HG03342 (cell line): Measurements from ENCODE around the gene PTPRT.

Experiments used
- ATAC-seq: cut with Tn5 transposase; IDR thresholded peaks from one replicate; pipeline ENCODE4 v1.9.1; 2021; ENCODE audit warnings: mild to moderate bottlenecking, moderate library complexity; ENCODE audit not compliant: unreplicated experiment

Gene PTPRT

DNA sequence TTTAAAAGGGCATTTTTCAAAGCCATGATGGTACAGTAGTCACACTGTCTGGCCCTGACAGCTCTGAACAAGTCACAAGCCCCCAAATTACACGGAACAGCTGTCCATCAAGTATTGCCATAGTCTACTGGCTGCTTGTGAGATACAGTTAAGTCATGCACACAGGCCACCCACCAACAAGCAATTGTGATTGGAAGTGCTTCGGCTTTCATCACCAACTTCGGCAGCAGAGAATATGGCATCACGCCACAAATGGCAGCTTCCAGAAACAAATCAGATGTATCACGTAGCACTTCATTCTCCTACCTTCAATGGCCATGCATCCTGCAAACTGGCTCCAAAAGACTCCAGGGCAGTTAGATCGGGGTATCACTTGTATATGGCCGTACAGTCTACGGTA is 160.5 kb downstream of the PTPRT start:
- ATAC-seq, result no peak

DNA sequence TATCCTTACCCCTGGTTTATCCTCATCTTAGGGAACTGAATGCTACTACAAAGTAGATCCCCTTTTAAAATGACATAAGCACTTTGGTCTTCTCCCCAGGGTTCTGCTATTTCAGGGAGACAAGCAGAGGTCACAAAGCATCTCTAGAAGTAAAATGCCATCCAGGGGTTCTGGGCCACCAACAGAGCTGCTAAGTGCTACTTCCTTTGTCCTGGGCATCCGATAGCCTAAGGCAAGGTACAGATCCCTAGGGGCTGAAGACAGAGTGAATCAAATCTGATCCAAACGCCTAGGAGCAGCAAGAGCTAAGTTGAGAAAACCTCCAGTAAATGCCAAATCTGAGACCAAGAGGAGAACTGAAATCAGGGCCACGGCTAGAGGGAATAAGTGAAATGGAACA is 161.2 kb downstream of the PTPRT start:
- ATAC-seq, result no peak

DNA sequence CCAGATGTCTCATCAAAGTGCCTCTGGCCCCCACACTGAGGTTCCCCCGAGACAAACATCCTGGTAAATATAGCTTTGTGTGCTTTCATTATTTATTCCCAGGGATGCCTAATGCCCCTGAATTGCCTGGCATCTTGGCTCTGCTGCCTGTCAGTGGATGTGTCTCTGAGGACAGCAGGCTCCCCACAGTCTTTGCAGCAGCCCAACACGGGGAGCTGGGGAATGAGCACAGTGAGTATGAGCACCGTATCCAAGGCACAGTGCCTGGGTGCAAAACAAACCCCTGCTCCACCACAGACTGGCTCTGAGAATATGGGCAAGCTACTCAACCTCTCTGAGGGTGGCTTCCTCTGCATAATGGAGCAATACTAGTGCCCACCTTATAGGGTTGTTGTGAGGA is 165.9 kb downstream of the PTPRT start:
- ATAC-seq, result no peak

DNA sequence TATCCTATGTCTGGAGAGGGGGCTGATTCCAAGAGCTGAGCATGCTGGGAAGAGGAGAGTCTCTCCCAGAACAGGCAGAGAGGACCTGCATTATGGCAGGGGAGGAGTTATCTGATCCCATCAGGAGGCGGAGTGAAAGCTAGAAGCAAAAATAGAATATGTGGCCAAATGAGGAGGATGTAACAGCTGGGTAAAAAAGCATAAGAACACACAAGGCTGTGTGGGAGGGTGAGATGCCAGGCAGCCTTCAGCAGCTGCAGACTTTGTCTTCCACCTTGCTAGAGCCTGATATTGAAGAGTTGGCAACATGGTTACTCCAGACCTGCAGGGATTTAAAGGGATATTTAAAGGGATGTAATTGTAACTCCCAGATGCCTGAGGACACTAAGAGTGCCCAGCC is 167.1 kb downstream of the PTPRT start:
- no peak for ATAC-seq

DNA sequence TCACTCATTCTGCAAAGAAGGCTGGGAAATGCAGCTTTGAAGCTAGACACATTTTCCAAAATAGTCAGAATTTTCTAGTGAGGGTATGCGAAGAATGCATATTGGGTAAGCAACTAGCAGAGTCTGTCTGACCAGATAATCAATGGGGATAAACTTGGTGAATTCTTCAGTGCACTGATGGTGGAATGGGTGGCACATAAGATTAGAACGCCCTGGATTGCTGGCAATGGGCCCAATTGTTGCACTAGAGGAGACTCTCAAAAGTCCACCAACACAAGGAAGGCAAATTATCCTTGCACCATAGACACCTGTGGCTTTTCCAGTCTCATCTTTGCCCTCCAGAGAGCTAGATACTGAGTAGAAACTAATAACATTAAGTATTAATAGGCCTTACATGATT is 167.6 kb downstream of the PTPRT start:
- no peak for ATAC-seq

DNA sequence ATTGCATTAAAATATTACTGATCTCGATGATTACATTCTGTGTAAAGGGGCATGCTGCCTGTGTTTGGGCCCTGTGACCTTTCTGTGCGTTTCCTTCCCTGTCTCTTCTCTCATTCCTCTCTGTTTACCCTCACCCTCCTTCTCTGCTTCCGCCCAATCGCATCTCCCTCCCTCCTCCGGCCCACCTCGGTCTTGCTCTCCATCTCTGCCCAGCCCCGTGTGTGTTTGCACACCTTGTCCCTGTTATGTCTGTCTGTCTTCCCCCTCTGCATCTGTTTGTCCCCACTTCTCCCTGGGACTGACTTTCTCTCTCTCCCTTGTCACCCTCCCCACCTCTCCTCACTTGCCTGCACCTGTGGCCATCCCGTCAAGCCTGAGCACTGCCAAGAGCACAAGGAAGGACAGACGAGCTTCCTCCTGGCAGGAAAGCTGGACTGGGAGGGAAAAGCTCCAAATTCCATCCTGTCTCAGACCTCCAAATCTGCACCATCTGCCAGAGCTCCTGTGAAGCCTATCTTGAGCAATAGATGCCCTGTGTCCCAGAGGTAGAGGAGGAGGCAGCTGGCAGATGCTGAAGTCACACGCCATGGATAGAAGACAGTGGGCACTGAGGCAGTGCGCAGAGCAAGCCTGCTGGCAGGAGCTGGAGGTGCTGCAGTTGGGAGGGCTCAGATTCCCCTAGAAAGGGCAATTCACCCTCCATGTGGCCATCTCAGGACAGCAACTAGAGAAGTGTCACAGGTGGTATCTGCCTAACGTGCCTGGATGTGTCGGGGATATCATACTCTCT is 172.3 kb downstream of the PTPRT start:
- no peak for ATAC-seq

DNA sequence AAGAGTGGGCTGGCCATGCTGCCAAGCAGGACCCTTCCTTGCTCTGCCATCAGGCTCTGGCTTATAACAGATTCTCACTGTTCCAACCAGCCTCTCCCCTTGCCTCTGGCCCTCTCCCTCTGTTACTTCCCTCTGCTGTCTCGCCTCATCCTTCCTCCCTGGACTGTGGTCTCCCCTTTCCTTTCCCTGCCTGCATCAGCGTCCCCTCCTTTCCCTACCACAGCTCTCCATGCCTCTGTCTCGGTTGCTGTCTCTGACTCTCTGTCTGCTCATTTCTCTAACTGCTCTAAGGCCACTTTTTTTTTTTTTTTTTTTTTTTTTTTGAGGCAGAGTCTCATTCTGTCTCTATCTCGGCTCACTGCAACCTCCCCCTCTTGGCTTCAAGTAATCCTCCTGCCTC is 173.4 kb downstream of the PTPRT start:
- ATAC-seq, result no peak

DNA sequence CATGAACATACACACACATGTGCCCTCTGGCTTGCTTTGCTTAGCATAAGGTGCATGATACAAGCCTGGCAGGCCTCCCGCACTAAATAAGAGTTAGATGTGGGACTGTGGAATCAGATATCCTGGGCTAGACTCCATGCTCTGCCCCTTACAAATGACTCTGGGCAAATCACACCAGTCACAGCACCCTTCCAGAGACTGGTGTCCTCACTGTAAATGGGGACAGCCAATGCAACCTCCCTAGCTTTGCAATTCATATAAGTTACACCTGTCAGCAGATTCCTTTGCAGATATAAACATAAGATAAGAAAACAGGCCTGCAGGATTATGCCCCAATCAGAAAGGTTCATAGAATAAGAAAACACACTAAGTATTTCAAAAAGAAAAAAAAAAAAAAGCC is 174.1 kb downstream of the PTPRT start:
- ATAC-seq, result no peak

DNA sequence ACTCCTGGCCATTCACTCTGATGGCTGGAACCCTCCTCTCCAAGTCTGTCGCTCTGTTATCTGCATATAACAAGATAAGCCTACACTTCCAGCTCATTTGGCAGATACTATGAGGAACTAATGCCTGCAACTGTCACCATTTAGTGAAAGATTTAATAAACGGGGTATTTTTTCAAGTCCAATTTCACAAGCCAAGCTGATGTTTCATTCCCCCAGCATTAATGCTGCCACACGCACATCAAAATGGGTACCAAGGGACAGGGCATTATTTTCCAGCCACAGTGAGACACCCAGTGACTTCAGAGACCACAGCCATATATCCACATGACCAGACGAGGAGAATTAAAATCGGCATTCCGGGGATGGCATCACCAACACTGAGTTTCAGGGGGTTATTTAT is 175.5 kb downstream of the PTPRT start:
- no peak for ATAC-seq

DNA sequence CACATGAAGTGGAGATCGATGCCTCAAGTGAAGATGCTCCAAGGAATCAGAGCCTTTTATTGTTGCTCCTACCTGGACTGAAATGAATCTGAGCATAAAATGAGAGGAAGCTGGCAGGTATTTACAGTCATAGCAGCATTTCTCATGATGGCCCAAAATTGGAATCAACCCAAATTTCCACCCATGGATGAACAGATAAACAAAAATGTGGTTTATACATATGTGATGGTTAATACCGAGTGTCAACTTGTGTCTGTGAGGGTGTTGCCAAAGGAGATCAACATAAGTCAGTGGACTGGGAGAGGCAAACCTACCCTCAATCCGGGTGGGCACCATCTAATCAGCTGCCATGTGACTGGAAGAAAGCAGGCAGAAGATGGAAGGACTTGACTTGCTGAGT is 178.2 kb downstream of the PTPRT start:
- no peak for ATAC-seq

DNA sequence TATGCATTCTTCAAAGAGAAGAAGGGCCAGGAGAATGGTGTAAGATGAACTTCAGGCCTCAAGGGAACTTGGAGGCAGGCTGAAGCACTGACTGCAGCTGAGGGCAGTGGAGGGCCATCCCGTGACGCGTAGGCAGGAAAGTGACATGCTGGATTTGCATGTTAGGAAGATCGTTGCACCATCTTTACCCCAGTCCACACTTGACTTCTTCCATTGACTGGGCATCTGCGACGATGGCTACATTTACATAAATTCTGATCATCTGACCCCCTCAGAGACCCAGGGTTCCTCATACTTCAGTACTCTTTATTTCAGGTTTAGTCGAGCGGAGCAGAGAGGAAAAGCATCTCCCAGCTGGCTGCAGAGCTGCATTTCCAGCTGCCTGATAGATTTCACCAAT is 180.2 kb downstream of the PTPRT start:
- ATAC-seq, result no peak

DNA sequence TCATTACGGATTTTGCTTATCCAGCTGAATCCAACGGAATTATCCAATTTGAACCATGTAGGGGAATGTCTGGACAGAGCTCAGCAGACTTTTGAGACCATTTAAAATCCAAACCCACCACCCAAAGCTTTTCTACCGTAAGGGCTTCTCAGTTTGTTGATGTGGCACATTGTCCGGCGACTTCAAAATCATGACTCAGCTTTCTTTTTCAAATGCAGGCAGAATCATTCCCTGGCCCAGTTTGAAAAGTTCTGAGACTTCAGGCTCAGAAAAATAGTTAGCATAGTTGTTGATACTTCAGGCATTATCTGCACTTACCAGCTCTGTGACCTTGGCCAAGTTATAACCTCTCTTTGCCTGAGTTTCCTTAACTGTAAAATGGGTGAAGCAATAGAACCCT is 182.2 kb downstream of the PTPRT start:
- ATAC-seq, result no peak

DNA sequence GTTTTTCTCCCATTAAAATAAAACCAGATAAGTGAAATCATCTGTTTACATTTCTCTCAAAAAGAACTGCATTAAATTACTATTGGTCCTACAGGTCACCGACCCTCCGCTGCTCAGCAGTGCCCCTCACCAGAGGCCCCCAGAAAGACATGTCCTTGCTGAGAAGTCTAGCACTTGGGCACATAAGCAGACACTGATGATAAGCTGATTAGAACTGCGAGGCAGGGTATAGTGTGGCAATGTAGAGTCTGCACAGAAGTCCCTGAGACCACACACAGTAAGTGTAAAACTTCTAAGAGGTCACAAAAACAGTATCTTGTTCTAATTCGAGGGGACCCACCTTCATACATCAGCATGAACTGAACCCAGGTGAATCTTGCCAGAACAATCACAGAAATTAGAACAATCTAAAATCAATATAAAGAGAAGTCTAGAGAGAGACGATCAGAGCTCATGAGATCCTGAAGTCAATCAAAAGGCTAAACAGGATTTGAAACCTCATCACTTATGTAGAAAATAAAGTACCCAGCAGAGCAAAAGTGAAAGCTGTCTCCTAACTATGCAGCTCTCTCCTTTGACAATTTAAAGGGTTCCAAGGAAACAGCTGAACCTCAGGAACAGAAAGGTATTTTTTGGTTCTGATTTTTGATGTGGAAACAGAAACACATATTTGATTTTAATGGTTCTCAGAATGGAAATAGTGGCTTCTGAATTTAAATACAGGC is 182.9 kb downstream of the PTPRT start:
- ATAC-seq, result no peak

DNA sequence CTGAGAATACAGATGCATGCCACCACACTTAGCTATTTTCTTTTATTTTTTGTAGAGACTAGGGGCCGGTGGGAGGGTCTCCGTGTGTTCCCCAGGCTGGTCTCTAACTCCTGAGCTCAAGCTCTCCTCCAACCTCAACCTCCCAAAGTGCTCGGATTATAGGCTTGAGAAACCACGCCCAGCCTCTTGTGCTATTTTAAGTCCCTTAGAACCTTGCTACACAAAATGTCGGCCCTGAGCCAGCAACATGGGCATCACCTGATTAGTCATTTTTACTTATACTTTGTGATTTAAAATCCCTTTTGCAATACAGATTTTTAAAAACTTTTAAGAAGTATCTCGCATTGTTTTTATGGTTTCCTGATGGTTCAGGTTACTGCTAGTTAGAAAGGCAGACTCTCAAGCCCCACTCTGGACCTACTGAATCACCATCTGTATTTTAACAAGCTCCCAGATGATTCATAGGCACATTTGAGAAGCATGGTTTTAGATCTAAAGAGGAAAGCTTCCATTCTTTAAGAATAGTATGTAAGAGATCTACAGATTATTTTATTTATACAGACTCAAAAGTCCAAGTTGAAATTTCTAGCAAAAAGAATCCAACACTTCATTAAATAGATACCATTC is 186.3 kb downstream of the PTPRT start:
- ATAC-seq, result no peak

DNA sequence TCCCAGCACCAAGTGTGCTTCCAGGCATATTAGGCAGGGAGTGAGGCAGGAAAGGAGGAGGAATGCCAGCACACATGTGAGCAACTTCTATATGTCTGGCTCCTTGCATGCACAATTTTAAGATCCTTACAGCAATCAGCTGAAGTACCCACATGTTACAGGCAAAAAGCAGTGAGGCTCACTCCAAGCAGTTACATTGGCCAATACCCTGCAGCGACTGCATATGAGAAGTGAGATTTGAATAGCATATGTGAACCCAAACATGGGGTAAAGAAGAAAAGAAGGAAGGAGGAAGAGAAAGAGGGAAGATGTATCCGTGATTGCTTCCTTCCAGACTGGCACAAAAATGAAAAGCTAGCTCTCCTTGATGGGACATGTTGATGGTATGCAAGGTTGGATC is 193.6 kb downstream of the PTPRT start:
- ATAC-seq, result no peak

DNA sequence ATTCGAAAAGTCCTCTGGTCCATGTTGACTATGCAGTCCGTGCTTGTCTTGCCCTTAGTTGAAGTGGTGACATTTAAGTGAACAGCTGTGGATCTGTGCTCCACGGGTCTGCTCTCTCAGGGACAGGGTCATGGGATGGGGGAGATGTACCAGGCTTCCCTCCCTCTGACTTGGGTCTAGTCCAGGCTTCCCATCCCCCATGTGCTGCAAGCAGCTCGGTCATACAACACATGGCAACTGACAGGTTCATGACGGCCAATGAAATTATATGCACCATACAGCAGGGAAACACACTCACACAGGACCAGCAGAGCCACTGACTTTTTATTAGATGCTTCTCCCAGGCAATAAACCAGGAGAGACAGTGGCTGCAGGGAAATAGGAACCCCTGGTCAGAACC is 201.4 kb downstream of the PTPRT start:
- ATAC-seq, result no peak

DNA sequence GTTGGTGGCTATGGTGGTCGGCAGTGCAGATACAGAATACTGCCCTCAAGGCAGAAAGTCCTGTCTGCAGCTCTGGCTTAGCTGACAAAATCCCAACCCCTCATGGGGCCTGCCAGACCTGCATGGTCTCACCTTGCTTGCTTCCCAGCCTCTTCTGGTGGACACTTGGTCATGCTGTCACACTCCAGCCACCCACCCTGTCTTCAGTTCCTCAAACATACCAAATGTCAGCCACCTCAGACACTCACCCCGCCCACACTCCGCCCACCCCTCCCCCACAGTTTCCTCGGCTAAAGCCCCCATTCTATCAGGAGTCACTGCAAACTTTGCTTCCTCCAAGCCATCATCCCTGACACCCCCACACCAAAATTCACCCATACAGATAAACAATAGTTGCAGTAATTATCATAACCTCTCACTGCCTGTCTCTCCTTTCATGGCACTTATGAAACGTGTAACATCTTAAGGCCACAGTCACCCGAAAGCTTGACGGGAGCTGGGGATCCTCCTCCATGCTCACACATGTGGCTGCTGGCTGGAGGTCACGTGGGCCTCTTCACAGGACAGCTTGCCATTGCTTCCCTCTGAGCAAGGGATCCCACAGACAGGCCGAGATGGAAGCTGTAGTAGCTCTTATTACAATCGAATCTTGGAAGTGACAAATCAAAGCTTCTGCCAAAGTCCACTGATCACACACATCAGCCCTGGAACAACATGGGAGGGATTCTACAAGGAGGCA is 202.2 kb downstream of the PTPRT start:
- no peak for ATAC-seq

DNA sequence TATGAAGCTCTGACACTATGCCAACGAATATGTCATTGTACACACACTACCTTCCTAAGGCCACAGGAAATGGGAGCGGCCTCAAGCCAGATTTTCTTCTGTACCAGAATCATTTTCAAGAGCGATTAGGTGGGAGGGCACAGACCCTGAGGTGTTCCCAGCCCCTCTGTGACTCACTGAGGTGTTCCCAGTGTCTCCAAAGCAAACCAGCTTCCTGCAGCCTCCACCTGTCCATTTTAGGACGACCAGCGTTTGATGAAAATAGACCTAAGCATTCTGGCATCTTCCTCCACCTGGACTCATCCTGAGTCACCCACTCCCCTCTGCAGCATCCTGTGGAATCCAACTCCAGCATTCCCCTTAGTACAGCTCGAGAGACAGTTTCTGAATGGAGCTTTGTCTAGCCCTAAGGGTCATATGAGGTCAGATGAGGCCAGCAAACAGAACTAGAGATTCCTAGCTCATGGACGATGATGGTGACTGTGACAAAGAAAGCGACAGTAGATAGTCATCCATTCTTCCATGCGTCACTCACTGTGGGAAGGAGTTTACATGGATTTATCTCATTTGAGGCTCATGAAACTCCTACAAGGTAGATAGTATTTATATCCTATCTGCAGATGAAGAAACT is 203.4 kb downstream of the PTPRT start:
- no peak for ATAC-seq

DNA sequence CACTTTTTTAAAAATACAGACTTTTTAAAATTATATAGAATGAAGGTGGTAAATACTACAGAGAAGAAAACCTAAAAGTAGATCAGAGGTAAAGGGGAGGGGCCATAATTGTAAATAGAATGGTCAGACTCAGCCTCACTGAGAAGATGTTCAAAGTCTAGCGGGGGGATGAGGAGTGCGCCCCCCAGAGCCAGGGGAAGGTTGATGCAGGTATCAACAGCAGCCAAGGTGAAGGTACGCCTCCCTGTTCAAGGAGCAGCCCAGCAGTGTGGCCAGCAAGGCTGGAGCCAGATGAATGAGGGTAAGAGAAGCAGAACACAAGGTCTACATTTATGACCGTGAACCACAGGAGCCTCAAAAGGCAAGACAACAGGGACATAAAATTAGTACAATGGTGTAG is 204.1 kb downstream of the PTPRT start:
- ATAC-seq, result no peak

DNA sequence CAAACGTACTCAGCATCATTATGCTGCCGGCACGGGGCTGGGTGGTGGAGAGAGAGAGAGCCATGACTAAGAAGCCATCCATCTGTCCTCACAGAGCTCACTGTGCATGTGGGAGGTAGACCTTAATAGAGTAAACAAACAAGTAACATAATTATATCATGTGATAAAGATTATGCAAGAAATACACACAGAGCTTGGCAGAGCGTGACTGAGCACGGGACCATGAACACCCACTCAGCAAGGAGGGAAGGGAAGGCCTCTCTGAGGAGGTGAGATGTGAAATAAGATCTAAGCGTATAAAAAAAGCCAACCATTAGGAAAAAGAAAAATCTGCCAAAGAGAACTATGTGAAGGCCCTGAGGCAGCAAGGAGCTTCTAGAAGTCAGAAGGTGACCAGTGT is 207.5 kb downstream of the PTPRT start:
- ATAC-seq, result no peak

DNA sequence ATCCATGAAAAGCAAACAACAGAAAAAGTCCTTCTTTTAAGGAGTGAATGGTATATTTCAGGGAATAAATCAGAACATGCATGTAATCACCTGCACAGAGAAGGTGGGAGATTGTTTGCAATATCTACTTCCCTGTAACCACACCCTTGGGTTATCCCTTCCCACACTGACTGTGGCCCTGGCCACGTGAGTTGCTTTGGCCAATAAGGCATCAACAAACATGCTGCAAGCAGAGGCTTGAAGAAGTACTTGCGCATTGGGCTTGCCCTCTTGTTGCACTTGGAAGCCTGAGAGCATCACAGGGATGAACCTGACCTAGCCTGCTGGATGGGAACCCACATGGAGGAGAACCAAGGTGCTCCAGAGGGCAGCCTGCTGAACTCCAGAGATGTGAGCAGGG is 208.5 kb downstream of the PTPRT start:
- ATAC-seq, result no peak
